GM19452 (cell line): ENCODE data around the gene NGFR.

Experiments
- ATAC-seq: cut with Tn5 transposase; IDR thresholded peaks from one replicate; pipeline ENCODE4 v1.9.1; 2021; ENCODE audit not compliant: unreplicated experiment

NGFR gene

DNA sequence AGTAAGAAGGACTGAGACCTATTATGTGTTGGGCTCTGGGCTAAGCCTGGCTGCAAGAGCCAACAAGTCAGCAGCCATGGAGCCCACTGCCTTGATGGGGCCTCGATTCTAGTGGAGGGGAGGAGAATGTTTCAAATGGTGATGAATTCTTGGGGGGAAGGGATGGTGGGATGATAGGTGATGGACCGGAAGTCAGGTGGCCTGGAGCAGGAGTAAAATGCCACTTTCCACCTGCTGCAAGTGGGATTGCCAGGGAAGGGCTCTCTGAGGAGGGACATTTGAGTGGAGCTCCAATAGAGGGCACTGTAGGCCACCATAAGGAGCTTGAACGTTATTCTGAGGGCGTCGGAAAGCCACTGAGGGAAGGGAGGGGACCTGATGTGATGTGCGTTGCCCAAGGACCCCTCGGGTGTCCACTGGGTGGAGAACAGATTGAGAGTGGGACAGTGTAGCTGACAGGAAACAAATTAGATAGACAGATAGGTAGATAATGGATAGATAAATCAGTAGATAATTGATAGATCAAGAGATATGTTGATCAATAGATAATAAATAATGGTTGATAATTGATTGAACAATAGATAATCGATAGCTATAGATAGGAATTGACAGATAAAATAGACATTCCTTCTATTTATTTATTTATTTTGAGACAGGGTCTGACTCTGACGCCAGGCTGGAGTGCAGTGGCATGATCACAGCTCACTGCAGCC lies 62.4 kb downstream of the NGFR start:
- no peak for ATAC-seq
